K562 (cell line): ENCODE measurements around the gene MDC1. TPM values are rescaled to one million over a fixed set of nuclear protein-coding genes. Genes with fewer than 3 reads are reported as not detected.

ENCODE experiments used
- CREM ChIP-seq: IDR thresholded peaks from 2 replicates; pipeline ENCODE4 v1.6.1; 2014; ENCODE audit warnings: antibody characterized with exemption, low read depth
- E2F5 ChIP-seq: sonication (generic); formaldehyde crosslinking; IDR thresholded peaks from 2 replicates; pipeline ENCODE4 v1.8.0; 2022; ENCODE audit warnings: mild to moderate bottlenecking, missing genetic modification reagents
- HBP1 ChIP-seq: fragments of 450-650 bp; formaldehyde crosslinking; IDR thresholded peaks from 2 replicates; pipeline ENCODE4 v1.4.0; 2022; ENCODE audit warnings: missing genetic modification characterization
- MAFG ChIP-seq: fragments of 450-650 bp; conservative IDR thresholded peaks from 2 replicates; pipeline ENCODE4 v1.6.1; 2016; ENCODE audit warnings: missing genetic modification characterization, missing compliant biosample characterization
- MTA3 ChIP-seq: fragments of 450-650 bp; formaldehyde crosslinking; IDR thresholded peaks from 2 replicates; pipeline ENCODE4 v1.6.1; 2017; ENCODE audit warnings: mild to moderate bottlenecking, borderline replicate concordance
- PML ChIP-seq: IDR thresholded peaks from 2 replicates; pipeline ENCODE4 v1.6.1; 2012; ENCODE audit warnings: low read length, inconsistent platforms
- RBM22 ChIP-seq: fragments of 200-400 bp; formaldehyde crosslinking; IDR thresholded peaks from 2 replicates; pipeline ENCODE4 v1.6.1; 2018; ENCODE audit warnings: low read length, low read depth; ENCODE audit not compliant: poor library complexity, severe bottlenecking
- REST ChIP-seq, 2 experiments: fragments of 450-650 bp; formaldehyde crosslinking in 1 of 2; IDR thresholded peaks; 2 replicates each; pipeline versions ENCODE4 v1.4.0 to v1.6.1; 2014 to 2020; ENCODE audit warnings: mild to moderate bottlenecking in 2 of 2, borderline replicate concordance in 1 of 2, low read depth in 1 of 2
- SNRNP70 ChIP-seq: fragments of 200-400 bp; formaldehyde crosslinking; optimal IDR thresholded peaks from 2 replicates; pipeline ENCODE3; 2017; ENCODE audit warnings: low read depth, low read length
- TEAD1 ChIP-seq, 2 experiments: fragments of 450-650 bp in 1 of 2; sonication (generic) in 1 of 2; formaldehyde crosslinking; IDR thresholded peaks; 2 replicates each; pipeline versions ENCODE4 v1.4.0 to v1.8.0; 2020 to 2022; ENCODE audit warnings: mild to moderate bottlenecking in 2 of 2, missing genetic modification reagents in 1 of 2
- YBX1 ChIP-seq: fragments of 450-650 bp; IDR thresholded peaks from 2 replicates; pipeline ENCODE4 v1.7.1; 2016; ENCODE audit warnings: mild to moderate bottlenecking
- ZBTB9 ChIP-seq: fragments of 450-650 bp; formaldehyde crosslinking; IDR thresholded peaks from 2 replicates; pipeline ENCODE4 v1.4.0; 2020; ENCODE audit warnings: mild to moderate bottlenecking, moderate library complexity
- ZNF12 ChIP-seq: sonication (generic); formaldehyde crosslinking; IDR thresholded peaks from 2 replicates; pipeline ENCODE4 v1.4.0; 2020; ENCODE audit warnings: mild to moderate bottlenecking, missing genetic modification reagents
- ZNF134 ChIP-seq: fragments of 250-450 bp; sonication (Bioruptor Pico); conservative IDR thresholded peaks from 2 replicates; pipeline ENCODE4 v1.4.0; 2020
- ZNF184 ChIP-seq: sonication (generic); formaldehyde crosslinking; IDR thresholded peaks from 2 replicates; pipeline ENCODE4 v1.5.0; 2020; ENCODE audit warnings: missing genetic modification reagents
- ZNF197 ChIP-seq: fragments of 200-800 bp; sonication (Bioruptor generic); IDR thresholded peaks from 2 replicates; pipeline ENCODE4 v1.6.1; 2016; ENCODE audit warnings: low read depth, missing genetic modification characterization, missing compliant biosample characterization
- polyA plus RNA-seq, 8 experiments: library from polyadenylated mRNA; depleted of rRNA in 4 of 8; stranded (reverse) in 5 of 8; unstranded in 3 of 8; fragments of >200 nt; fragmentation: Nextera tagmentation in 2 of 8; fragmentation: Illumina TruSeq in 1 of 8; extraction: Ambion mirVana in 2 of 8; extraction: Trizol in 1 of 8; gene quantifications; 2 replicates each; pipeline versions ENCODE4 v1.2.1 to v1.2.3, GENCODE V29; 2011 to 2014; ENCODE audit warnings: inconsistent platforms in 1 of 8, missing spikeins in 1 of 8
- total RNA-seq, 7 experiments: library from RNA; depleted of rRNA in 6 of 7; stranded (reverse); fragments of >200 nt in 6 of 7; fragmentation: Illumina TruSeq in 2 of 7; extraction: Trizol in 2 of 7; gene quantifications; 2 replicates each; pipeline versions ENCODE4 v1.2.1 to v1.2.3, GENCODE V29; 2011 to 2021; ENCODE audit warnings: low replicate concordance in 1 of 7

Gene MDC1
- total and polyA plus RNA-seq, 9 of the 15 experiments (the other 6 are each of a cell fraction or from before 2014, with no cell fraction given) = 8.2 to 114 (median 20.0) TPM

GRCh38 chr6:30721198-30722024 lies 4.3 kb upstream of the MDC1 start (continued):
- TF ChIP-seq ZNF184 (CRISPR knock-in tag) (no peak), HBP1 (CRISPR knock-in tag) (peak; percentile 95), PML (peak; percentile 75), TEAD1 (CRISPR knock-in tag; IDR thresholded peaks at IDR 0.05) (peak; percentile 31 to 97; a peak in 2 of 4 replicates), CREM (peak; percentile 87), ZNF134 (CRISPR knock-in tag) (no peak), E2F5 (CRISPR knock-in tag) (peak; percentile 68; the same call in 1 of the 2 replicates), REST (IDR thresholded peaks at IDR 0.05; ENCODE audit: borderline replicate concordance) (peak; percentile 78), REST (CRISPR knock-in tag; IDR thresholded peaks at IDR 0.05; ENCODE audit: low read depth) (peak; percentile 90), YBX1 (no peak), ZNF197 (CRISPR knock-in tag) (no peak), MTA3 (peak; percentile 53), MAFG (tag) (no peak), RBM22 (peak; percentile 91), ZNF12 (no peak), ZBTB9 (peak; percentile 90), SNRNP70 (no peak)
